IPS DF 19.7 (cell line): ENCODE data around the gene DHX15.

Source experiments
- DNase-seq: peaks from one replicate; pipeline ENCODE4 v3.0.0-alpha.2; 2013; ENCODE audit warnings: low read depth, low spot score

Gene DHX15

GRCh38 chr4:24582235-24582832, 2.0 kb downstream of the DHX15 start:
- DNase-seq, result no peak

GRCh38 chr4:24578364-24578763, 6.0 kb downstream of the DHX15 start:
- DNase-seq, result no peak

- DNase-seq, result no peak
These were observed 8.1 kb downstream of the DHX15 start for GRCh38 chr4:24576276-24576675.

GRCh38 chr4:24574236-24574635, 10.1 kb downstream of the DHX15 start:
- no peak for DNase-seq

- no peak for DNase-seq
These were observed 10.8 kb downstream of the DHX15 start for GRCh38 chr4:24573582-24573981.

- no peak for DNase-seq
These were observed 13.6 kb downstream of the DHX15 start for GRCh38 chr4:24570574-24571236.

GRCh38 chr4:24570172-24570571, 14.2 kb downstream of the DHX15 start:
- no peak for DNase-seq

GRCh38 chr4:24569662-24570061, 14.7 kb downstream of the DHX15 start:
- DNase-seq, result no peak

GRCh38 chr4:24568425-24568824, 15.9 kb downstream of the DHX15 start:
- no peak for DNase-seq

- no peak for DNase-seq
These were observed 19.3 kb downstream of the DHX15 start for GRCh38 chr4:24565054-24565453.

- DNase-seq, result no peak
These were observed 19.9 kb downstream of the DHX15 start for GRCh38 chr4:24564488-24564887.

- DNase-seq, result no peak
These were observed 22.8 kb downstream of the DHX15 start for GRCh38 chr4:24561438-24562139.

GRCh38 chr4:24560868-24561368, 23.4 kb downstream of the DHX15 start:
- DNase-seq, result no peak

GRCh38 chr4:24559889-24560288, 24.5 kb downstream of the DHX15 start:
- DNase-seq, result no peak

GRCh38 chr4:24559032-24559821, 25.1 kb downstream of the DHX15 start:
- DNase-seq, result no peak

- DNase-seq, result no peak
These were observed 27.0 kb downstream of the DHX15 start for GRCh38 chr4:24557026-24558025.

GRCh38 chr4:24551492-24552289, 32.7 kb downstream of the DHX15 start:
- DNase-seq, result no peak

GRCh38 chr4:24550441-24551175, 33.7 kb downstream of the DHX15 start:
- no peak for DNase-seq

- DNase-seq, result no peak
These were observed 36.4 kb downstream of the DHX15 start for GRCh38 chr4:24547979-24548378.
